HG02759 (cell line): Measurements from ENCODE around the gene ZNF574.

Experiments used
- ATAC-seq: cut with Tn5 transposase; IDR thresholded peaks from one replicate; pipeline ENCODE4 v1.9.1; 2021; ENCODE audit warnings: mild to moderate bottlenecking, moderate library complexity; ENCODE audit not compliant: unreplicated experiment

ZNF574 gene

GRCh38 chr19:42057846-42058245 lies 18.1 kb upstream of the ZNF574 start:
- ATAC-seq = no peak

GRCh38 chr19:42059196-42059595 lies 16.8 kb upstream of the ZNF574 start:
- no peak for ATAC-seq

GRCh38 chr19:42060117-42060516 lies 15.8 kb upstream of the ZNF574 start:
- ATAC-seq = no peak

- ATAC-seq = no peak
Measured at GRCh38 chr19:42062381-42062780, 13.6 kb upstream of the ZNF574 start.

GRCh38 chr19:42064432-42064831 lies 11.5 kb upstream of the ZNF574 start:
- ATAC-seq = no peak

- ATAC-seq = no peak
Measured at GRCh38 chr19:42065051-42065450, 10.9 kb upstream of the ZNF574 start.

GRCh38 chr19:42065511-42065910 lies 10.5 kb upstream of the ZNF574 start:
- no peak for ATAC-seq

GRCh38 chr19:42066075-42066754 lies 9.8 kb upstream of the ZNF574 start:
- no peak for ATAC-seq

GRCh38 chr19:42067315-42067888 lies 8.6 kb upstream of the ZNF574 start:
- no peak for ATAC-seq

- ATAC-seq = no peak
Measured at GRCh38 chr19:42068361-42068755, 7.6 kb upstream of the ZNF574 start.

- ATAC-seq = no peak
Measured at GRCh38 chr19:42068756-42069571, 7.0 kb upstream of the ZNF574 start.

- no peak for ATAC-seq
Measured at GRCh38 chr19:42069619-42070351, 6.2 kb upstream of the ZNF574 start, which contains the start of gene GRIK5. GRIK5 (minus strand) TSS chr19:42070206; CDS start chr19:42065770, 4,436 bp downstream.

GRCh38 chr19:42071247-42071646 lies 4.7 kb upstream of the ZNF574 start:
- ATAC-seq = no peak

GRCh38 chr19:42074513-42075363 lies 1.2 kb upstream of the ZNF574 start:
- ATAC-seq = no peak

GRCh38 chr19:42075364-42075615 lies 676 bp upstream of the ZNF574 start:
- no peak for ATAC-seq

GRCh38 chr19:42076380-42076944 lies 496 bp downstream of the ZNF574 start:
- no peak for ATAC-seq

GRCh38 chr19:42078058-42078457 lies 2.1 kb downstream of the ZNF574 start:
- no peak for ATAC-seq

- no peak for ATAC-seq
Measured at GRCh38 chr19:42078538-42079275, 2.7 kb downstream of the ZNF574 start.

GRCh38 chr19:42079276-42079669 lies 3.3 kb downstream of the ZNF574 start:
- ATAC-seq = no peak
